Measurements from ENCODE around the gene AP2M1.

Gene AP2M1

DNA sequence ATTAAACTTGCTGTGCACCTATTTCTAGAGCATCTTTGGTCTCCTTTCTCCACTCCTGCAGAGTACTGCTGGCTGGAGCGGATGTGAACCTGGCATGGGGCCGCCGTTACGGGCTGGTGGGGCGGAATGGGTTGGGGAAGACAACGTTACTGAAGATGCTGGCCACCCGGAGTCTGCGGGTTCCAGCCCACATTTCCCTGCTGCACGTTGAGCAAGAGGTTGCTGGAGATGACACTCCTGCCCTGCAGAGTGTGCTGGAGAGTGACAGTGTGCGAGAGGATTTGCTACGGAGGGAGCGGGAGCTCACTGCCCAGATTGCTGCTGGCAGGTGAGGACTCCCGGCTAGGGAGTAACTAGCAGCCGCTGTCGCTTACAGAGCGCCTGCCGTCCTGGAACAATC lies 13.4 kb downstream of the AP2M1 start:
- DNase-seq (ENCODE audit: low spot score): no peak
- TF ChIP-seq, protein P1, sequence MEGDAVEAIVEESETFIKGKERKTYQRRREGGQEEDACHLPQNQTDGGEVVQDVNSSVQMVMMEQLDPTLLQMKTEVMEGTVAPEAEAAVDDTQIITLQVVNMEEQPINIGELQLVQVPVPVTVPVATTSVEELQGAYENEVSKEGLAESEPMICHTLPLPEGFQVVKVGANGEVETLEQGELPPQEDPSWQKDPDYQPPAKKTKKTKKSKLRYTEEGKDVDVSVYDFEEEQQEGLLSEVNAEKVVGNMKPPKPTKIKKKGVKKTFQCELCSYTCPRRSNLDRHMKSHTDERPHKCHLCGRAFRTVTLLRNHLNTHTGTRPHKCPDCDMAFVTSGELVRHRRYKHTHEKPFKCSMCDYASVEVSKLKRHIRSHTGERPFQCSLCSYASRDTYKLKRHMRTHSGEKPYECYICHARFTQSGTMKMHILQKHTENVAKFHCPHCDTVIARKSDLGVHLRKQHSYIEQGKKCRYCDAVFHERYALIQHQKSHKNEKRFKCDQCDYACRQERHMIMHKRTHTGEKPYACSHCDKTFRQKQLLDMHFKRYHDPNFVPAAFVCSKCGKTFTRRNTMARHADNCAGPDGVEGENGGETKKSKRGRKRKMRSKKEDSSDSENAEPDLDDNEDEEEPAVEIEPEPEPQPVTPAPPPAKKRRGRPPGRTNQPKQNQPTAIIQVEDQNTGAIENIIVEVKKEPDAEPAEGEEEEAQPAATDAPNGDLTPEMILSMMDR (IDR thresholded peaks at IDR 0.05; ENCODE audit: extremely low read depth, missing control alignments): no peak

DNA sequence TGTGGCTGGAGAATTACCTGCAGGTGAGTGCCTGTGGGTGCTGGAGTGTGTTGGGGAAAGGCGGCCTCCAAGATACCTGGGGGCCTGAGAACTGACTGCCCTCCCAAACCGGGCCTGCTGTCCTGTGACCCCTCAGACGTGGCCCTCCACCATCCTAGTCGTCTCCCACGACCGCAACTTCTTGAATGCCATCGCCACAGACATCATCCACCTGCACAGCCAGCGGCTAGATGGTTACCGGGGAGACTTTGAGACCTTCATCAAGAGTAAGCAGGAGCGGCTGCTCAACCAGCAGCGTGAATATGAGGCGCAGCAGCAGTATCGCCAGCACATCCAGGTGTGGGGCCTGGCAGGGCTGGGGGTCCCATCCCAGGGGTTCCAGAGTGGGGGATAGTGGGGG lies 14.8 kb downstream of the AP2M1 start:
- no peak for DNase-seq (ENCODE audit: low spot score)
- TF ChIP-seq, protein P1 (IDR thresholded peaks at IDR 0.05; ENCODE audit: extremely low read depth, missing control alignments): no peak

- DNase-seq (ENCODE audit: low spot score): no peak
- TF ChIP-seq, protein P1 (IDR thresholded peaks at IDR 0.05; ENCODE audit: extremely low read depth, missing control alignments): no peak
These were observed 18.2 kb downstream of the AP2M1 start for GRCh38 chr3:184192889-184193288.

GRCh38 chr3:184193991-184194539 lies 19.4 kb downstream of the AP2M1 start:
- TF ChIP-seq, protein P1 (IDR thresholded peaks at IDR 0.05; ENCODE audit: extremely low read depth, missing control alignments): no peak
- no peak for DNase-seq (ENCODE audit: low spot score)

DNA sequence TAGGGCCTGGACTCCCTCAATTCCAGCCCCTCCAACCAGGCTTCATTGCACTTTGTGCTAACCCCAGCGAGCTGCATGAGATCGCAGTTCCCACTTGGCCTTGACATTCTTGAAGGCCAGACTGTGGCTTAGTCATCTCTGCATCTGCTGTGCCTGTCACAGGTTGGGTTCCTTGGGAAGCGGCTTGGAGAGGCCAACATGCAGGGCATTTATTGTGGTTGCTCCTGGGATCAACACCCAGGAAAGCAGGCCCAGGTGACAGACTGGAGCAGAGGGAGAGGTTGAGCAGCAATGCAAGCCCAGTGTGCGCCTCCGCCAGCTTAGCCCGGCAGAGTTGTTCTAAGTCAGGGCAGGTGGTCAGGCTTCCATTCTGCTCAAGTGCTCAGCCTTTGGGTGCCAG lies 21.9 kb downstream of the AP2M1 start:
- DNase-seq (ENCODE audit: low spot score): no peak

GRCh38 chr3:184198509-184198908 lies 23.9 kb downstream of the AP2M1 start:
- no peak for DNase-seq (ENCODE audit: low spot score)
- TF ChIP-seq, protein P1 (IDR thresholded peaks at IDR 0.05; ENCODE audit: extremely low read depth, missing control alignments): no peak

More for the DNA sequence above, 21.9 kb downstream of the AP2M1 start:
- TF ChIP-seq, protein P1 (IDR thresholded peaks at IDR 0.05; ENCODE audit: extremely low read depth, missing control alignments): no peak

- DNase-seq (ENCODE audit: low spot score): no peak
- TF ChIP-seq, protein P1 (IDR thresholded peaks at IDR 0.05; ENCODE audit: extremely low read depth, missing control alignments): no peak
These were observed 26.2 kb downstream of the AP2M1 start for GRCh38 chr3:184200825-184201224.

Data from GM20000 (cell line).